ENCODE results near the gene AFG3L2.

AFG3L2 gene

GRCh38 chr18:12372406-12372805, 4.6 kb downstream of the AFG3L2 start:
- Histone ChIP-seq H3K18ac (ENCODE audit: low read length) (no peak overlapping the region), H3K4me2 (ENCODE audit: insufficient read depth, low read length, poor library complexity, severe bottlenecking) (no peak overlapping the region)
- no CpG with 5 or more reads among the region's 3 CpGs for WGBS, 2 donors (ENCODE audit: extremely low coverage in 2 of 2, insufficient read length in 2 of 2, insufficient replicate concordance in 1 of 2)

GRCh38 chr18:12371590-12371989, 5.4 kb downstream of the AFG3L2 start:
- no peak overlapping the region for H3K9ac ChIP-seq (ENCODE audit: low read depth, low read length, poor library complexity)
- no peak overlapping the region for H2AFZ ChIP-seq (ENCODE audit: low read length)
- peaks cover 4 to 53% of the 10 kb centered on the region in 2 donors for H3K36me3 ChIP-seq (replicated peaks in 1 of 2; ENCODE audit: control insufficient read depth in 2 of 2, insufficient read depth in 2 of 2, low read length in 2 of 2)
- H3K4me3 ChIP-seq (ENCODE audit: low read length in 2 of 2): no peak overlapping the region
- no peak overlapping the region for H2BK12ac ChIP-seq (ENCODE audit: low read length)
- H4K8ac ChIP-seq (ENCODE audit: low read depth, low read length): no peak overlapping the region
- H3K9me3 ChIP-seq (replicated peaks in 1 of 2; ENCODE audit: control insufficient read depth in 2 of 2, insufficient read depth in 1 of 2, low read depth in 1 of 2, low read length in 2 of 2): peaks cover 0 to 5% of the 10 kb centered on the region in 2 donors
- no peak overlapping the region for H3K4ac ChIP-seq (ENCODE audit: low read length)
- H3K4me2 ChIP-seq (ENCODE audit: insufficient read depth, low read length, poor library complexity, severe bottlenecking): no peak overlapping the region
- DNase-seq (ENCODE audit: low spot score): no peak
- H3K27me3 ChIP-seq (ENCODE audit: control insufficient read depth in 3 of 3, insufficient read depth in 3 of 3, low read depth in 1 of 3, low read length in 3 of 3): no peaks in the 10 kb centered on the region
- H2BK5ac ChIP-seq (ENCODE audit: low read length): no peak overlapping the region
- H2AK5ac ChIP-seq (ENCODE audit: low read depth, low read length): no peak overlapping the region
- H4K91ac ChIP-seq (ENCODE audit: low read depth, low read length, poor library complexity): no peak overlapping the region
- H3K79me1 ChIP-seq (ENCODE audit: low read depth, low read length): peaks cover 4% of the 10 kb centered on the region
- H3K18ac ChIP-seq (ENCODE audit: low read length): no peak overlapping the region
- WGBS, 2 donors (ENCODE audit: extremely low coverage in 2 of 2, insufficient read length in 2 of 2, insufficient replicate concordance in 1 of 2): no CpG with 5 or more reads among the region's 2 CpGs
- H2BK15ac ChIP-seq (ENCODE audit: low read length): no peak overlapping the region
- no peak overlapping the region for H3K27ac ChIP-seq (replicated peaks; ENCODE audit: low read length)
- H3K14ac ChIP-seq (ENCODE audit: low read length): no peak overlapping the region
- H3K4me1 ChIP-seq (ENCODE audit: control insufficient read depth in 2 of 2, insufficient read depth in 1 of 2, low read depth in 1 of 2, low read length in 2 of 2): peaks cover 2 to 5% of the 10 kb centered on the region in 2 donors
- no peak overlapping the region for H3K23ac ChIP-seq (ENCODE audit: low read depth, low read length, poor library complexity)
- H2BK120ac ChIP-seq (ENCODE audit: low read depth, low read length): no peak overlapping the region

More at GRCh38 chr18:12372406-12372805, 4.6 kb downstream of the AFG3L2 start:
- Histone ChIP-seq H3K23ac (ENCODE audit: low read depth, low read length, poor library complexity) (no peak overlapping the region), H4K91ac (ENCODE audit: low read depth, low read length, poor library complexity) (no peak overlapping the region), H2AK5ac (ENCODE audit: low read depth, low read length) (no peak overlapping the region), H3K27me3 (ENCODE audit: control insufficient read depth in 3 of 3, insufficient read depth in 3 of 3, low read depth in 1 of 3, low read length in 3 of 3) (no peaks in the 10 kb centered on the region), H3K14ac (ENCODE audit: low read length) (no peak overlapping the region), H3K27ac (replicated peaks; ENCODE audit: low read length) (no peak overlapping the region), H2BK15ac (ENCODE audit: low read length) (no peak overlapping the region), H2BK120ac (ENCODE audit: low read depth, low read length) (no peak overlapping the region), H3K4me3 (ENCODE audit: low read length in 2 of 2) (no peak overlapping the region), H2BK5ac (ENCODE audit: low read length) (no peak overlapping the region), H2BK12ac (ENCODE audit: low read length) (no peak overlapping the region), H3K4me1 (ENCODE audit: control insufficient read depth in 2 of 2, insufficient read depth in 1 of 2, low read depth in 1 of 2, low read length in 2 of 2) (peaks cover 2 to 5% of the 10 kb centered on the region in 2 donors), H3K4ac (ENCODE audit: low read length) (no peak overlapping the region), H2AFZ (ENCODE audit: low read length) (no peak overlapping the region), H3K9ac (ENCODE audit: low read depth, low read length, poor library complexity) (no peak overlapping the region), H3K9me3 (replicated peaks in 1 of 2; ENCODE audit: control insufficient read depth in 2 of 2, insufficient read depth in 1 of 2, low read depth in 1 of 2, low read length in 2 of 2) (peaks cover 0 to 5% of the 10 kb centered on the region in 2 donors), H3K79me1 (ENCODE audit: low read depth, low read length) (peaks cover 4% of the 10 kb centered on the region), H3K36me3 (replicated peaks in 1 of 2; ENCODE audit: control insufficient read depth in 2 of 2, insufficient read depth in 2 of 2, low read length in 2 of 2) (peaks cover 4 to 45% of the 10 kb centered on the region in 2 donors), H4K8ac (ENCODE audit: low read depth, low read length) (no peak overlapping the region)
- no peak for DNase-seq (ENCODE audit: low spot score)

GRCh38 chr18:12369211-12369610, 7.8 kb downstream of the AFG3L2 start:
- no peak overlapping the region for H3K27ac ChIP-seq (replicated peaks; ENCODE audit: low read length)

GRCh38 chr18:12366784-12367183, 10.2 kb downstream of the AFG3L2 start:
- Histone ChIP-seq H4K8ac (ENCODE audit: low read depth, low read length) (no peak overlapping the region), H3K9me3 (replicated peaks in 1 of 2; ENCODE audit: control insufficient read depth in 2 of 2, insufficient read depth in 1 of 2, low read depth in 1 of 2, low read length in 2 of 2) (no peaks in the 10 kb centered on the region), H2AFZ (ENCODE audit: low read length) (no peak overlapping the region), H2BK15ac (ENCODE audit: low read length) (no peak overlapping the region), H3K4me1 (ENCODE audit: control insufficient read depth in 2 of 2, insufficient read depth in 1 of 2, low read depth in 1 of 2, low read length in 2 of 2) (peaks cover 0 to 1% of the 10 kb centered on the region in 2 donors), H2BK5ac (ENCODE audit: low read length) (no peak overlapping the region), H3K36me3 (replicated peaks in 1 of 2; ENCODE audit: control insufficient read depth in 2 of 2, insufficient read depth in 2 of 2, low read length in 2 of 2) (peaks cover 10 to 82% of the 10 kb centered on the region in 2 donors), H2BK12ac (ENCODE audit: low read length) (no peak overlapping the region), H3K79me1 (ENCODE audit: low read depth, low read length) (peaks cover 2% of the 10 kb centered on the region), H3K27me3 (ENCODE audit: control insufficient read depth in 3 of 3, insufficient read depth in 3 of 3, low read depth in 1 of 3, low read length in 3 of 3) (no peaks in the 10 kb centered on the region), H3K4ac (ENCODE audit: low read length) (no peak overlapping the region), H2BK120ac (ENCODE audit: low read depth, low read length) (no peak overlapping the region), H3K9ac (ENCODE audit: low read depth, low read length, poor library complexity) (no peak overlapping the region), H3K4me3 (ENCODE audit: low read length in 2 of 2) (no peak overlapping the region), H3K4me2 (ENCODE audit: insufficient read depth, low read length, poor library complexity, severe bottlenecking) (no peak overlapping the region), H4K91ac (ENCODE audit: low read depth, low read length, poor library complexity) (no peak overlapping the region), H3K27ac (replicated peaks; ENCODE audit: low read length) (no peak overlapping the region), H2AK5ac (ENCODE audit: low read depth, low read length) (no peak overlapping the region), H3K14ac (ENCODE audit: low read length) (no peak overlapping the region), H3K18ac (ENCODE audit: low read length) (no peak overlapping the region), H3K23ac (ENCODE audit: low read depth, low read length, poor library complexity) (no peak overlapping the region)
- no peak for DNase-seq (ENCODE audit: low spot score)
- WGBS, 2 donors (ENCODE audit: extremely low coverage in 2 of 2, insufficient read length in 2 of 2, insufficient replicate concordance in 1 of 2): no CpG with 5 or more reads among the region's 5 CpGs

More at GRCh38 chr18:12369211-12369610, 7.8 kb downstream of the AFG3L2 start:
- Histone ChIP-seq H4K8ac (ENCODE audit: low read depth, low read length) (no peak overlapping the region), H2AFZ (ENCODE audit: low read length) (no peak overlapping the region), H3K4me1 (ENCODE audit: control insufficient read depth in 2 of 2, insufficient read depth in 1 of 2, low read depth in 1 of 2, low read length in 2 of 2) (peaks cover 0 to 1% of the 10 kb centered on the region in 2 donors), H3K23ac (ENCODE audit: low read depth, low read length, poor library complexity) (no peak overlapping the region), H3K36me3 (replicated peaks in 1 of 2; ENCODE audit: control insufficient read depth in 2 of 2, insufficient read depth in 2 of 2, low read length in 2 of 2) (peaks cover 7 to 70% of the 10 kb centered on the region in 2 donors), H3K9me3 (replicated peaks in 1 of 2; ENCODE audit: control insufficient read depth in 2 of 2, insufficient read depth in 1 of 2, low read depth in 1 of 2, low read length in 2 of 2) (peaks cover 0 to under 1% of the 10 kb centered on the region in 2 donors), H3K4ac (ENCODE audit: low read length) (no peak overlapping the region), H2BK12ac (ENCODE audit: low read length) (no peak overlapping the region), H2BK120ac (ENCODE audit: low read depth, low read length) (no peak overlapping the region), H3K27me3 (ENCODE audit: control insufficient read depth in 3 of 3, insufficient read depth in 3 of 3, low read depth in 1 of 3, low read length in 3 of 3) (no peaks in the 10 kb centered on the region), H2AK5ac (ENCODE audit: low read depth, low read length) (no peak overlapping the region), H2BK5ac (ENCODE audit: low read length) (no peak overlapping the region), H3K9ac (ENCODE audit: low read depth, low read length, poor library complexity) (no peak overlapping the region), H4K91ac (ENCODE audit: low read depth, low read length, poor library complexity) (no peak overlapping the region), H3K4me2 (ENCODE audit: insufficient read depth, low read length, poor library complexity, severe bottlenecking) (no peak overlapping the region), H3K79me1 (ENCODE audit: low read depth, low read length) (peaks cover 2% of the 10 kb centered on the region), H3K18ac (ENCODE audit: low read length) (no peak overlapping the region), H3K4me3 (ENCODE audit: low read length in 2 of 2) (no peak overlapping the region), H2BK15ac (ENCODE audit: low read length) (no peak overlapping the region), H3K14ac (ENCODE audit: low read length) (no peak overlapping the region)
- WGBS, 2 donors (ENCODE audit: extremely low coverage in 2 of 2, insufficient read length in 2 of 2, insufficient replicate concordance in 1 of 2): no CpG with 5 or more reads among the region's 7 CpGs
- DNase-seq (ENCODE audit: low spot score): no peak

Measured in neuronal stem cell (in vitro differentiated cells).